KOPT-K1 (cell line): ENCODE results near the gene BANP.

Experiments
- H3K27ac ChIP-seq: fragments of 200-600 bp; sonication (generic); 2 replicates; pipeline ENCODE4 v1.5.1; 2016; ENCODE audit warnings: antibody characterized with exemption, mild to moderate bottlenecking, low read depth, low read length; ENCODE audit not compliant: poor library complexity, severe bottlenecking
- H3K36me3 ChIP-seq: fragments of 200-600 bp; sonication (generic); 2 replicates; pipeline ENCODE4 v1.5.1; 2017; ENCODE audit warnings: antibody characterized with exemption, mild to moderate bottlenecking, low read length, moderate library complexity; ENCODE audit not compliant: insufficient read depth
- H3K9me3 ChIP-seq: fragments of 200-600 bp; sonication (generic); 2 replicates; pipeline ENCODE4 v1.5.1; 2017; ENCODE audit warnings: antibody characterized with exemption, low read length, mild to moderate bottlenecking; ENCODE audit not compliant: insufficient read depth, poor library complexity, severe bottlenecking

BANP gene

GRCh38 chr16:87952751-87953150 is 1.5 kb downstream of the BANP start:
- Histone ChIP-seq H3K36me3 (peaks cover 27% of the 10 kb centered on the region), H3K27ac (peak overlapping the region; percentile 96), H3K9me3 (no peaks in the 10 kb centered on the region)

GRCh38 chr16:87953308-87954215 is 2.3 kb downstream of the BANP start:
- H3K27ac ChIP-seq: peak overlapping the region; percentile 29
- H3K36me3 ChIP-seq: peaks cover 36% of the 10 kb centered on the region
- H3K9me3 ChIP-seq: no peaks in the 10 kb centered on the region

GRCh38 chr16:87954361-87954760 is 3.1 kb downstream of the BANP start:
- Histone ChIP-seq H3K36me3 (peaks cover 40% of the 10 kb centered on the region), H3K27ac (peak overlapping the region; percentile 29)

GRCh38 chr16:87954826-87955225 is 3.6 kb downstream of the BANP start:
- no peaks in the 10 kb centered on the region for H3K9me3 ChIP-seq
- H3K27ac ChIP-seq: peak overlapping the region; percentile 82
- peaks cover 40% of the 10 kb centered on the region for H3K36me3 ChIP-seq

More at GRCh38 chr16:87954361-87954760, 3.1 kb downstream of the BANP start:
- H3K9me3 ChIP-seq: no peaks in the 10 kb centered on the region

GRCh38 chr16:87955302-87956097 is 4.3 kb downstream of the BANP start:
- Histone ChIP-seq H3K9me3 (no peaks in the 10 kb centered on the region), H3K36me3 (peaks cover 40% of the 10 kb centered on the region), H3K27ac (peak overlapping the region; percentile 82)

- Histone ChIP-seq H3K9me3 (no peaks in the 10 kb centered on the region), H3K27ac (peak overlapping the region; percentile 82), H3K36me3 (peaks cover 40% of the 10 kb centered on the region)
These were observed 4.8 kb downstream of the BANP start for GRCh38 chr16:87956098-87956364.

GRCh38 chr16:87956365-87957231 is 5.4 kb downstream of the BANP start:
- Histone ChIP-seq H3K27ac (peak overlapping the region; percentile 82), H3K9me3 (no peaks in the 10 kb centered on the region), H3K36me3 (peaks cover 40% of the 10 kb centered on the region)

- Histone ChIP-seq H3K36me3 (peaks cover 40% of the 10 kb centered on the region), H3K27ac (peak overlapping the region; percentile 82), H3K9me3 (no peaks in the 10 kb centered on the region)
These were observed 6.3 kb downstream of the BANP start for GRCh38 chr16:87957296-87958094.

GRCh38 chr16:87958632-87959031 is 7.4 kb downstream of the BANP start:
- H3K36me3 ChIP-seq: peaks cover 34% of the 10 kb centered on the region
- no peaks in the 10 kb centered on the region for H3K9me3 ChIP-seq
- no peak overlapping the region for H3K27ac ChIP-seq

- no peaks in the 10 kb centered on the region for H3K9me3 ChIP-seq
- H3K27ac ChIP-seq: no peak overlapping the region
- H3K36me3 ChIP-seq: peaks cover 26% of the 10 kb centered on the region
These were observed 8.3 kb downstream of the BANP start for GRCh38 chr16:87959391-87959990.

- H3K9me3 ChIP-seq: no peaks in the 10 kb centered on the region
- peaks cover 21% of the 10 kb centered on the region for H3K36me3 ChIP-seq
- no peak overlapping the region for H3K27ac ChIP-seq
These were observed 9.1 kb downstream of the BANP start for GRCh38 chr16:87960296-87960695.

- H3K9me3 ChIP-seq: no peaks in the 10 kb centered on the region
These were observed 9.6 kb downstream of the BANP start for GRCh38 chr16:87960852-87961251.

GRCh38 chr16:87961623-87962022 is 10.4 kb downstream of the BANP start:
- no peaks in the 10 kb centered on the region for H3K9me3 ChIP-seq
- H3K27ac ChIP-seq: no peak overlapping the region
- H3K36me3 ChIP-seq: peaks cover 21% of the 10 kb centered on the region

More at GRCh38 chr16:87960852-87961251, 9.6 kb downstream of the BANP start:
- peaks cover 21% of the 10 kb centered on the region for H3K36me3 ChIP-seq
- H3K27ac ChIP-seq: no peak overlapping the region

GRCh38 chr16:87963400-87963799 is 12.2 kb downstream of the BANP start:
- Histone ChIP-seq H3K9me3 (no peaks in the 10 kb centered on the region), H3K27ac (no peak overlapping the region), H3K36me3 (peaks cover 6% of the 10 kb centered on the region; the same call in 1 of the 2 replicates)
